Esophagus muscularis mucosa (tissue), 4 donors: ENCODE results near the gene PARD3B. TPM values are rescaled to one million over a fixed set of nuclear protein-coding genes. Genes with fewer than 3 reads are reported as not detected.

Experiments used
- DNase-seq: peaks from one replicate; pipeline ENCODE4 v3.0.0-alpha.2; 2017; ENCODE audit errors: extremely low spot score
- H3K27ac ChIP-seq, 4 donors: fragments of 200-600 bp; sonication (generic); replicated peaks in 1 of 4; 1 replicate in 3 of 4; 2 replicates in 1 of 4; pipeline ENCODE4 v1.5.1; 2016 to 2019; ENCODE audit warnings: mild to moderate bottlenecking in 1 of 4
- H3K27me3 ChIP-seq, 4 donors: fragments of 200-600 bp; sonication (generic); one replicate each; pipeline versions ENCODE4 v1.5.1 to v1.6.0; 2016 to 2019
- H3K36me3 ChIP-seq, 4 donors: fragments of 200-600 bp; sonication (generic); one replicate each; pipeline ENCODE4 v1.5.1; 2016 to 2019
- H3K4me1 ChIP-seq, 4 donors: fragments of 200-600 bp; sonication (generic); one replicate each; pipeline ENCODE4 v1.5.1; 2016 to 2019
- H3K4me3 ChIP-seq, 4 donors: fragments of 200-600 bp; sonication (generic); 1 replicate in 2 of 4; 2 replicates in 2 of 4; pipeline ENCODE4 v1.5.1; 2016 to 2019; ENCODE audit warnings: mild to moderate bottlenecking in 4 of 4, moderate library complexity in 1 of 4
- H3K9me3 ChIP-seq, 4 donors: fragments of 200-600 bp; sonication (generic); 1 replicate in 3 of 4; 2 replicates in 1 of 4; pipeline ENCODE4 v1.5.1; 2016 to 2019
- EP300 ChIP-seq: sonication (generic); formaldehyde crosslinking; IDR thresholded peaks from one replicate; pipeline ENCODE4 v1.6.1; 2017; ENCODE audit warnings: antibody characterized with exemption
- POLR2A ChIP-seq: fragments of 450-650 bp; IDR thresholded peaks from one replicate; pipeline ENCODE4 v1.6.1; 2017; ENCODE audit warnings: antibody characterized with exemption, moderate library complexity, mild to moderate bottlenecking, low read depth
- POLR2AphosphoS5 ChIP-seq, 2 donors: sonication (generic); formaldehyde crosslinking; IDR thresholded peaks; one replicate each; pipeline ENCODE4 v1.6.1; 2017; ENCODE audit warnings: antibody characterized with exemption in 2 of 2
- WGBS: methylation state at CpG from one replicate; pipeline ENCODE4 v1.1.5; 2018; 5-methylcytosine and 5-hydroxymethylcytosine counted together
- intact Hi-C: fragments of 100-400 bp; cut with DNase I; formaldehyde crosslinking; loops from one replicate; pipeline ENCODE4 v1.15.1; 2023
- total RNA-seq, 4 donors: library from RNA; depleted of rRNA; stranded (reverse); fragments of >200 nt; gene quantifications; one replicate each; pipeline versions ENCODE4 v1.1.0 to v1.2.1, GENCODE V29; 2016
- TF ChIP-seq, protein P1 (sequence below), 3 experiments: fragments of 200-600 bp in 2 of 3; fragments of 450-650 bp in 1 of 3; sonication (generic) in 2 of 3; IDR thresholded peaks; one replicate each; pipeline ENCODE4 v1.5.1; 2017 to 2019; ENCODE audit warnings: antibody characterized with exemption in 3 of 3, mild to moderate bottlenecking in 2 of 3, moderate library complexity in 1 of 3

Gene PARD3B
- total RNA-seq, 4 donors from 2014 or later = 24.2 to 40.8 (median 32.5) TPM

DNA sequence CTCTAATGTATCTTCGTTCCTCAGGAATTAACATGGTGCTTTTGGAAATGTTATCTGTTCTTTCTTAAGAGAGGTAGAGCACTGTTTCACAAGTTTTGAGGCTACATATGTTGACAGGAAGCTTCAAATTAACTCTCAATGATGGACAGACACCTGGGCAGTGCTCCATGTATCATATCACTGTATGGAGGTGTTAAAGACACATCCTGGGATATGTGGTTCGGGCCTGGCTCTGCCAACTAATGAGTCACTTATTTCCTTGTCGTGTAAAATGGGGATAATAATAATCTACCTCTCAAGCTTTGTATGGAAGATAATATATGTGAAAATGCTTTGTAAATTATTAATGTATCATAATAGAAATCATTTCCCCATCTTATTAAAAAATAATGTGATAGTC lies 90.2 kb downstream of the PARD3B start:
- Histone ChIP-seq H3K9me3 (no peaks in the 10 kb centered on the region), H3K27ac (no peak overlapping the region), H3K36me3 (no peaks in the 10 kb centered on the region), H3K4me1 (peaks cover 0 to 5% (median 4%) of the 10 kb centered on the region in 4 donors), H3K4me3 (no peak overlapping the region), H3K27me3 (no peaks in the 10 kb centered on the region)
- no peak for DNase-seq
- TF ChIP-seq, protein P1, sequence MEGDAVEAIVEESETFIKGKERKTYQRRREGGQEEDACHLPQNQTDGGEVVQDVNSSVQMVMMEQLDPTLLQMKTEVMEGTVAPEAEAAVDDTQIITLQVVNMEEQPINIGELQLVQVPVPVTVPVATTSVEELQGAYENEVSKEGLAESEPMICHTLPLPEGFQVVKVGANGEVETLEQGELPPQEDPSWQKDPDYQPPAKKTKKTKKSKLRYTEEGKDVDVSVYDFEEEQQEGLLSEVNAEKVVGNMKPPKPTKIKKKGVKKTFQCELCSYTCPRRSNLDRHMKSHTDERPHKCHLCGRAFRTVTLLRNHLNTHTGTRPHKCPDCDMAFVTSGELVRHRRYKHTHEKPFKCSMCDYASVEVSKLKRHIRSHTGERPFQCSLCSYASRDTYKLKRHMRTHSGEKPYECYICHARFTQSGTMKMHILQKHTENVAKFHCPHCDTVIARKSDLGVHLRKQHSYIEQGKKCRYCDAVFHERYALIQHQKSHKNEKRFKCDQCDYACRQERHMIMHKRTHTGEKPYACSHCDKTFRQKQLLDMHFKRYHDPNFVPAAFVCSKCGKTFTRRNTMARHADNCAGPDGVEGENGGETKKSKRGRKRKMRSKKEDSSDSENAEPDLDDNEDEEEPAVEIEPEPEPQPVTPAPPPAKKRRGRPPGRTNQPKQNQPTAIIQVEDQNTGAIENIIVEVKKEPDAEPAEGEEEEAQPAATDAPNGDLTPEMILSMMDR (IDR thresholded peaks at IDR 0.05) = no peak
- TF ChIP-seq EP300 (no peak), POLR2AphosphoS5 (IDR thresholded peaks at IDR 0.05) (no peak), POLR2A (no peak)
- 64% methylated on average over 3 of the region's 3 CpGs for WGBS
- intact Hi-C loops = no loop called here

DNA sequence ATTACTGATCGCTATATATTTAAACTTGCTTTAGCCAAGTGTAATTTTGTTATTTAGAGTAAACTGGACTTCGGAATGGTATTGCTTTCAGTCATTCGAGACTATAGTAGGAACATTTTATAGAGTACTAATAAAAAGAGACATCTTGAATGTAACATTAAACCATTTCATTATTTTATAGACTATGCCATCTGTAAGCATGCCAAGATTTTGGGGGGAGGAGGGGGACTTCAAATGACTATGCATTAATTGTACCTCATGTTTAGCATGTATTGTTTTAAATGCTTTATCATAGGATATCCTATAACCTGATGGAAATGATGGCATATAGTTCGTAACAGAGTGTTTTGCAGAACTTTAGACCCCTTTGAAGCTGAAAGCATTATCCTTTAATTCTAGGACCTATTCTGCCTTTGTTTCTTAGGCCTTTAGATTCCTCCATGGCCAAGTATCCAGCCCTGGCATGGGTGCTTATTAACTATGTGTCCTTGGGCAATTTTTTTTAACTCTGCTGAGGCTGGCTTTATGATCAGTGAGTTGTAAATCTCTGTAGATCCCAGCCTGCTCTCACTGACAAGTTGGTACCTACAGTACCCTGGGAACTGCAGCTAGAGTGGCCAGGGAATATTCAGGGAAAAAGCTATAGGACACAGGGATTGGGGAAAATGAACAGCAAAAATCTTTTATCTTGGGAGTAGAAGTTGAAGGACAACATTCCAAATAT lies 93.4 kb downstream of the PARD3B start:
- H3K36me3 ChIP-seq = no peaks in the 10 kb centered on the region
- WGBS = 97% methylated on average over 4 of the region's 4 CpGs
- no peak overlapping the region for H3K27ac ChIP-seq
- intact Hi-C loops = no loop called here
- no peaks in the 10 kb centered on the region for H3K9me3 ChIP-seq
- peaks cover 0 to 7% (median 4%) of the 10 kb centered on the region in 4 donors for H3K4me1 ChIP-seq
- no peak for DNase-seq
- H3K27me3 ChIP-seq = no peaks in the 10 kb centered on the region
- TF ChIP-seq POLR2A = no peak
- no peak for TF ChIP-seq POLR2AphosphoS5 (IDR thresholded peaks at IDR 0.05)
- no peak for TF ChIP-seq EP300
- TF ChIP-seq, protein P1 (IDR thresholded peaks at IDR 0.05) = no peak
- H3K4me3 ChIP-seq = no peak overlapping the region

DNA sequence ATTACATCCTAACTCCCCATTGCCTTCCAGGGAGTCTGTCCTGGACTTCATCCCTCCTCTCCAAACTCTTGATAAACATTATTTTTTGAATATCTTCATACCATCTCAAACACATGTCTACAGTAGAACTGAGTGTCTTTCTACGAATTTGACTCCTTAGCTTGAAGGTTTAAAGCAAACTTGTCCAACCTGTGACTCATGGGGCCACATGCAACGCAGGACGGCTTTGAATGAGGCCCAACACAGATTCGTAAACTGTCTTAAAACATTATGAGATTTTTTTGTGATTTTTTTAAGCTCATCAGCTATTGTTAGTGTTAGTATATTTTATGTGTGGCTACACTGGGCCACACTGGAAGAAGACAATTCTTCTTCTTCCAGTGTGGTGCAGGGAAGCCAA lies 98.1 kb downstream of the PARD3B start:
- no peak for TF ChIP-seq POLR2A
- TF ChIP-seq, protein P1 (IDR thresholded peaks at IDR 0.05) = no peak
- no peak for TF ChIP-seq POLR2AphosphoS5 (IDR thresholded peaks at IDR 0.05)
- no peak for TF ChIP-seq EP300
- 64% methylated on average over 4 of the region's 4 CpGs for WGBS
- H3K27me3 ChIP-seq = no peaks in the 10 kb centered on the region
- H3K4me1 ChIP-seq = peaks cover 0 to 28% (median 15%) of the 10 kb centered on the region in 4 donors
- H3K9me3 ChIP-seq = no peaks in the 10 kb centered on the region
- H3K27ac ChIP-seq = no peak overlapping the region
- no peak for DNase-seq
- H3K36me3 ChIP-seq = no peaks in the 10 kb centered on the region
- intact Hi-C loops = no loop called here
- no peak overlapping the region for H3K4me3 ChIP-seq

DNA sequence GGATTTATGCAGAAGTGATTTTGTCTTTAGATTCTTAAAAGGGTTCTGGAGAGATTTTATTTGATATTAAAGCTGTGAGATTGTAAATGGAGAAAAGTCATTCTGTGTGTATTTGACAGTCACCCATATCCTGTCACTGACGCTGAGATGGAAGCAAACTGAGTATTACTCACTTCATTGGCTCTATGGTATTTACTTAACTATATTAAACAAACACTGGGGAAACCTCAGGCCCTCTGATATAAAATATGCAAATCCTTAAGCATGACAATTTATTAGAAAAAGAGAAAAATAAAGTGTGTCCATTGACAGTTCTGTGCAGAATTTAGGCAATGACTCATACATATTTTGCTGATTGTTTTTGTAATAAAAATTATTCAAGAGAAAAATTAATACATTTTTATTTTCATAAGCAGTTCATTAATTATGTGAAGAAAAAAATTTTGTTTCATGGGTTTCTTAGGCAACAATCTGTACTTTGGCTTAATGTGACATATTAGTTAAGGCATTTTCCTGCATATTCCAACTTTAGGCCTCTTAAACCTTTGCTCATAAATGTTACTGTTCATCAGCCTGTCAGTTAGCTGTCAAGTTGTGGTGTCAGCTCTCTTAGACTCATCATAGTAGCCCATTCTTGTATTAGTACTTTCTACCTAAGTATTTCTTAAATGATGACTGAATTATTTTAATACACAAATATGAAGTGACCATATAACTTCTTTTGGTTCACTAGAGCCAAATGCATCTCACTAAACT lies 99.9 kb downstream of the PARD3B start:
- Histone ChIP-seq H3K4me3 (no peak overlapping the region), H3K4me1 (peaks cover 0 to 23% (median 15%) of the 10 kb centered on the region in 4 donors), H3K27me3 (no peaks in the 10 kb centered on the region), H3K36me3 (no peaks in the 10 kb centered on the region), H3K27ac (no peak overlapping the region), H3K9me3 (no peaks in the 10 kb centered on the region)
- DNase-seq = no peak
- WGBS = 16% methylated on average over 1 of the region's 1 CpG
- TF ChIP-seq POLR2A = no peak
- TF ChIP-seq POLR2AphosphoS5 (IDR thresholded peaks at IDR 0.05) = no peak
- TF ChIP-seq EP300 = no peak
- TF ChIP-seq, protein P1 (IDR thresholded peaks at IDR 0.05) = no peak
- intact Hi-C loops = no loop called here
